ENCODE measurements around the gene MCRIP2.

Gene MCRIP2

DNA sequence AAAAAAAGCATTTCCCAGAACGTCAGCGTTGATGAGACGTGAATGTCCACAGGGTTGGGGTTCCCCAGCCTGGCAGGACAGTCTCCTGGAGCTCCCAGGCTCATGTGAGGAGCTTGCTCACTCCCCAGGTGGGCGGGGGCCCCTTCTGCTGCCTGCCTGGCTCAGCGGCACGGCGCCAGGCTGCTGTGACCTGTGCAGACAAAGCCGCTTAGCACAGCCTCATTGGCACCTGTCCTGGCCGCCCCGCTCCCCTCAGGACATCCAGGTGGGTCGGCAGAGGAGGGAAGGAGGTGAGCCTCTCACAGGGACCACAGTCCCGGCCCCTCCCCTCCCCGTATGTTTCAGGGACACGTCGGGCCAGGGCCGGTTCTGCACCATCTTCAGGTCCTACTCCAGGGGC, 23.8 kb upstream of the MCRIP2 start:
- DNase-seq, result no peak

DNA sequence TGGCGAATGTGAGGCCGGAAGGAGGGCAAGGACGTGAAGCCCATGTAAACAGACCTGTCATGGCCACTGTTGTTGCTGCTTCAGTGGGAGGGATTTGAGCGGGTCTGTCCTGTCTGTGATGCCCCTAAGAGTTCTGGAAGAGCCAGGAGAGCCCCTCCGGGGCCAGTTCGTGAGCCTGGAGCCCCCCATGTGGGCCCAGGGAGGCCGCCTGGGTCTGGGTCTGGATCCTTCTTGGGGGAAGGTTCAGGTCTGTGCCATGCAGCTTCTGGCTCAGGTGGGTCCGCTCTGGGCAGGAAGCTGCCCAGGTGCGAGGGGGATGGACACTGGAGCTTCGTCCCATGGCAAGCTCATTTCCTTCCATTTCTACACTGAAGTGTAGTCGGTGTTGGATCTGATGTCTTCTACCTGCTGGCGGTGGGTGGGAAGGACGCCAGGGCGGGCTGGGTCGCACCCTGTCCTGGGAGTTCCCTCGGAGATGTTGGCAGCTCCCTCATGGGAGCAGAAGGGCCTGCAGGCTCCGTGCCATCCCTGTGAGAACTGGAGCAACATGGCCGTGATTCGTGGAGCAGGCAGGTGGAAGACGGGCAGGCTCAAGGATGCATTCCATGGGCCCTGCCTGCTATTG, 22.0 kb upstream of the MCRIP2 start:
- DNase-seq, result no peak

DNA sequence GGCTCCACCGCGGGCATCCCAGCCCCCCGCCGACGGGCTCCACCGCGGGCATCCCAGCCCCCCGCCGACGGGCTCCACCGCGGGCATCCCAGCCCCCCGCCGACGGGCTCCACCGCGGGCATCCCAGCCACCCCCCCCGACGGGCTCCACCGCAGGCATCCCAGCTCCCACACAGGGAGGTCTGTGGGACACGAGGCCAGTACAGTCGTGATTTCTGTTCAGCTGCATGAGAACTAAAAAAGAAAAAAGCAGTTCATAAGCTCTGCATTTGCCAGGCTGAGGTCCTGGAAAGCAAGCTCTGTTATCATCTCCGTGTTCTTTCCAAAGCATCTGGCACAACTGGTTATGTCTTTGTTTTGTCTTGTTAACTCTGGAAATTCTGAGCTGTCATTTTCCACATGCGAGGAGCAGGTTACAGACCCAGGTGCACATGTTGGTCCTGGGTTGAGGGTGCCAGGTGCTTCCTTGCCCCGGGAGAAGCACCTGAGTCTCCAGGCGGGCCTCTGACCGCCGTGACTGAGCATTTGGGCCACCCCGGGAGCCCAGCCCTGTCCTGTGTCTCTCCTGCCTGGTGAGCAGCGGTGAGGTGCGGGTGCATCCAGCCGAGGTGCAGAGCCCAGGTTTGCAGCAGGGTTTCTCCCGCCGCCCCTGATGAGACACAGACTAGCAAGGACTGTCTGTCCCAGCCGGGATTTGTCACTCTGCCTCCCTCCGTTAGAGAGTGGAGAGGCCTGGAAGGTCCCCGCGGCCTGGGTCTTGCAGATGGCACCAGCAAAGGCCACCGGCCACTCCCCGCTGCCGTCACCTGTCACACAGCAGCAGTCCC, 20.7 kb upstream of the MCRIP2 start:
- DNase-seq, result no peak

DNA sequence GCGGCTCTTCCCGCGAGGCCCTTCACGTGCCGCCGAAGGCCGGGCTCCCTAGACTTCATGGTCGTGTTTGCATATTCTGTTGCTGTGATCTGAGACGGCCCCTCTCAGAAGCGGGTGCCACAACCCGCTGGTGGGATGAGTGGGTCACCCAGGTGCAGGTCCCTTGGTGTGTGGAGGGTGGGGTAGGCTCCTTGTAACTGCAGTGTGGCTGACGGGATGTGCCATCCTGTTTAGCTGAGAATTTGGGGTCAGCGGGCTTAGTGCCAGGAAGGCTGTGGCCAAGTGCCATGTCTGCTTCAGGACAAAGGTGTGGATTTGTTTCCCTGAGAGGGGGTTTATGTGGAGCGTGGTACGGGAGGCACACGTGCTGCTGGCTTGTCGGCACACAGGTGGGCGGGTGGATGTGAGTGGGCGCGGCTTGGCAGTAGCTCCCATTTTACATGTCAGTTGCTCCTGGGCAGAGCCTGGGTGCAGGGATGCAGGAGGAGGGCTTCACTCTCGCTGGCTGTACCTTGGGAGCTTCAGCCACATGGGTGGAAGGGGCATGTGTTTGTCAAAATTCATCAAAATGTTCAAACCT, 20.0 kb upstream of the MCRIP2 start:
- DNase-seq, result no peak

DNA sequence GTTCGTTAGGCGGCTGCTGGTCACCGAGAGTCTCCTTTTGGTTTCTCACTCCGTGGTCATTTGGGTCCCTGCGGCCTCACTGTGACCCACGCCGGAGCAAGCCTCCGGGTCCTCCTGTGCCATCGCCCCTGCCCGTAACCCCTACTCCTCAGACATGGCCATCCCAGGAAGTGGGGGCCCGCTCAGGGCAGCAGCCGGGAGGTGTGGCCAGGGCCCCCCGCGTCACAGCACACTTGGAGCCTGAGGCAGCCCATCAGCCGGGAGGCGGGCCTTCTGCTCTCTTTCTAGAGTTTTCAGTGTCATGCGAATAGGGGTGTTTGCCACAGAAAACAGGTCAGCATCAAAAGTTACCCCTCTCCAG, 18.7 kb upstream of the MCRIP2 start:
- no peak for DNase-seq

DNA sequence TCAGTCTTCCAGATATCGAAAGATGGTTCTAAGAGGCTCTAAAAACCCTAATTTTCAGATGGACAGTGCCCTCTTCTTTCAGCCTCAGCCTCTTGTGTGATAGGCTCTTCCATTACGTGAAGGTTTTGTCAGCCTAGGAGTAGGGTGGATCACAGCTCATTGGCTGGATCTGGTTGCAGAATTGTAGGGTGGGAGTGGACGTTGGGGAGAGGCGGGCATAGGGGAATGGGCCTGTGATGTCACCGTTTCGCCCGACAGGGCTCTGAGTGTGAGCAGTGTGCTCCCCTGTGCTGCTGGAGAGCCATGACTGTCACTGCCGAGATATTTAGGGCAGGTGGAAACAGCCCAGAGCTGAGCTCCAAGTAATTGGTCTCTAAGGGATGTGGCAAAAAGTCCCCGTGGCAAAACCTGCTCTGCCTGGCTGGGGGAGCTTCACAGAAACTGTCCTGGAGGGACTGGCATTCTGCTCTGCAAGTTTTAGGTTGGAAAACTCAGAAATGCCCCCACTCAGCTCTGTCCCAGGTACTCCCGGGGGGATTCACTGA, 17.0 kb upstream of the MCRIP2 start:
- DNase-seq, result no peak

DNA sequence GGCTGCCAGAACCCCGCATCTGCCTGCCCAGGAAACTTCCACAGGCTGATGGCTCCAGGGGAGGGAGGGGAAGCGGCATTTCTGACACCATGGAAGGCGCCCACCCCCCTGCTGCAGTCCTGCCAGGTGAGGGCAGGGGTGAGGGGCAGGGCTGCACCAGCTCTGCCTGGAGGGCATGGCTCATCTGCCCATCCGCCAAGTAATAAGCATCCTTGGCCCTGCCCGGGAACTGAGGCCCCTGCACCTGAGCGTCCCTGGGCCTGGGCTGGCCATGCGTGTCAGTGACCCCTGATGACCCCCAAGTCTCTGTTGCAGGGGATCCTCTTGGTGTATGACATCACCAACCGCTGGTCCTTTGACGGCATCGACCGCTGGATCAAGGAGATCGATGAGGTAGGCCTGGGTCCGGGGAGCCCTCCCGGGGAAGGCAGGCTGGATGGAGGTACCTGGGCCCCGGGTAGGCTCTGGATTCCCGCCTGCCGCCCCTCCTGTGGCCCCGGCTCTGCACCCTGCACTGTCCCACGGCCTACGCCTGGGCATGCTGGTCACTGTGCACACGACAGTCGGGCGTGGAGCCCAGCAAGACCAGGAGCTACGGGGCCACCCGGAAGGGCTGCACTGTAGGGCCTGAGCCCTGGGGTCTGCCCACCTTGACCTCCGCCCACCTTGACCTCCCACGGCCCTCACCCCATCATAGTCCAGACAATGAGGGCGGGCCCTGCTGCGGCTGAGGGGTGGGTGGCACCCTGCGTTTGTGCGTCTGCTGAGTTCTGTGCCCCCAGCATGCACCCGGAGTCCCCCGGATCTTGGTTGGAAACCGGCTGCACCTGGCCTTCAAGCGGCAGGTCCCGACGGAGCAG, 16.3 kb upstream of the MCRIP2 start:
- DNase-seq, result no peak

DNA sequence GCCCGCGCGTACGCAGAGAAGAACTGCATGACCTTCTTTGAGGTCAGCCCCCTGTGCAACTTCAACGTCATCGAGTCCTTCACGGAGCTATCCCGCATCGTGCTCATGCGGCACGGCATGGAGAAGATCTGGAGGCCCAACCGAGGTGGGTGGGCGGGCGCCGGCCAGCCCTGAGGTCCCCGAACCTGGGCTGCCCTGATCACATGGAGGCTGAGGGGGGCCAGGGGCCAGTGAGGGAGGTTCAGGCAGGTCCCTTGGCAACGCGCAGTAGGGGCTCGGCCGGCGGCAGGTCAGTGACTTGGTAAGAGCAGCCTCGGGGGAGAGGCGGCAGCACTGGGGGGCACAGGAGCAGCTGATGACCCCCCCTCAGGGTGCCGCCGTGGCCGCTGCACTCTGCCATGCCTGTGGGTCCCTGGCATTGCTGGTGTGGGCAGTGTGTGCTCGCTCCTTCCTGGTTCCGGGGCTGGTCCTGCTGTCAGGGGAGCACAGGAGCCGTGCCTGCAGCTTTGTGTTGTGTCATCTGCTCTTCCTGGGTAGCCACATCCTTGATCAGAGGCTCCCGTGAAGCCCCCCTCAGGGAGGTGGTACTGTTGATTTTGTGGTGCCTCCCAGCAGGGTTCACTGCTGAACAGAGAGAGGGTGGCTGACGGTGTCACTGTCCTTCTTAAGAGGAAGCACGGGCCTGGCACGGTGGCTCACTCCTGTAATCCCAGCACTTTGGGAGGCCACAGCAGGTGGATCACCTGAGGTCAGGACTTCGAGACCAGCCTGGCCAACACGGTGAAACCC, 15.5 kb upstream of the MCRIP2 start:
- no peak for DNase-seq

DNA sequence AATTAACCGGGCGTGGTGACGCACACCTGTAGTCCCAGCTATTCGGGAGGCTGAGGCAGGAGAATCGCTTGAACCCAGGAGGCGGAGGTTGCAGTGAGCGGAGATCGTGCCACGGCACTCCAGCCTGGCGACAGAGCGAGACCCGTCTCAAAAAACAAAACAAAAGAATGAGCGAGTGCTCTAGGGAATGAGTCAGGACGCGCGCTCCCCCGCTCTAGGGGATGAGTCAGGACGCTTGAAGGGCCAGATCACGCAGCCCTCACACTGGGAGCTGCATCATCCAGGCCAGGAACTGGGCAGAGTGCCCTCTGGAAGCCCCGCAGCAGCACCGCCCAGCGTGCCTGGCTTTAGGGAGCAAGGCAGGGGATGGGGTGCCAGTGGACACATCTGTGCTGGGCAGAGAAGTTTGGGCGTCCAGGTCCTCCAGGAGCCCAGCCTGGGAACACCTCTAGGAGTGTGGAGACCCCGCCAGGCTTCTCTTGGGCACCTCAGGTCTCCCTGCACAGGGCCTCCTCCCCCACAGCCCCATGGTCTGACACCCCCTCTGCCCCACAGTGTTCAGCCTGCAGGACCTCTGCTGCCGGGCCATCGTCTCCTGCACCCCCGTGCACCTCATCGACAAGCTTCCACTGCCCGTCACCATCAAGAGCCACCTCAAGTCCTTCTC, 14.7 kb upstream of the MCRIP2 start:
- no peak for DNase-seq

DNA sequence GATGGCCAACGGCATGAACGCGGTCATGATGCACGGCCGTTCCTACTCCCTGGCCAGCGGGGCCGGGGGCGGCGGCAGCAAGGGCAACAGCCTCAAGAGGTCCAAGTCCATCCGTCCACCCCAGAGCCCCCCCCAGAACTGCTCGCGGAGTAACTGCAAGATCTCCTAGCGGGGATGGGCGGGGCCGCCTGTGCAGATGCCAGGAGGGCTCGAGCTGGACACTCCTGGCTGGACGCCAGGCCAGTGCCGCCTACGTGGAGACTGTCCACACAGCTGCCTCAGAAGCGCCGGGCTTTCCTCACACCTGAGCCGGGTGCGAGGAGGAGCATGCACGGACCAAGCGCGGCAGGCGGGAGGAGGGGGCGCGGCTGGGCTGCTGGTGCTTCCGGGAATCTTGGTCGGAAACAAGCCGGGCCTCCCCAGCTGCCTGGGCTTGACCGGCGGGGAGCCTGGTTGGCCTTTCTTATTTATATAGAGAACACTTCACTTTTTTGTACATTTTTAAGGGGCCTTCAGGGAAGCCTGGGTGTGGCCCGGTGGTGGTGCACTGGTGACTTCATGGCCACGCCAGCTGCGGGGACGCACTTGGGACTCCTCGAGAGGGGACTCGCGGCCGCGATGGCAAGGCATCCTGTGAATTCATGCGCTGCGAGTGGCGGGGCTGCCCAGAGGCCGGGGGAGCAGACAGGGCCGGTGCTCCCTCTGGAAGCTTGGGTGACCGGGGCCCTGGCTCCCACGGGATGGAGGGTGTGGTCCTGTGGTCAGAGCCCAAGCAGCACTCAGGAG, 14.0 kb upstream of the MCRIP2 start:
- DNase-seq, result no peak

DNA sequence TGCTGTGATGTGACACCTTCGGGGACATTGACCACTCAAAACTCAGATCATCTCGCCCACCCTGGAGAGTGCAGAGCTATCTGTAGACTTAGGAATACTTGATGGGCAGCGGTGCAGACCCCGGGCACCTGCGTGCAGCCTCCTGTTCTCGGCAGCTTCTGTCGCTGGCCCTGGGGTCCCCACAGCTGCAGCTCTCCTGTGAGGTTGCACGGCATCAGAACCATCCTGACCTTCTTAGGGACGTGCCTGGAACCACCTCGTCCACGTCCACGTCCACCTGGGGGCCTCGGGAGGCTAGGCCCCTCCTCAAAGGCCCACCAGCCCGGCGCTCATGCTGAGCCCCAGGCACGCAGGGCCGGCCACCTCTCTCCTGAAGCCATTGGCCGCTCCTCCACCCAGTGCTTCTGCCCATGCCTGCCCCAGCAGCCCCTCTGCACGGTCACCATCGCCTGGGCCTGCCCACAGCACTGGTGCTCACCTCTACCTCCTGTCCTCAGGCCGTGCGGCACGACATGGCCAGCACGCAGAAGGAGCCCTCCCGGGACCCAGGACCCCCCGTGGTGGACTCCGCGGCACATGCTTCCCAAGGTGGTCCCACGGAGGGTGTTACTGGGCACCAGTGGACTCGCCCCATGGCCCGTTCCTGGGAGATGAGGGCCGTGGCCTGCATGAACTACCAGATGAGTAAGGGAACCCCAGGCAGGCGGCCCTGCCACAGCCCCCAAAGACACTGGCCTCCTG, 13.1 kb upstream of the MCRIP2 start:
- no peak for DNase-seq

DNA sequence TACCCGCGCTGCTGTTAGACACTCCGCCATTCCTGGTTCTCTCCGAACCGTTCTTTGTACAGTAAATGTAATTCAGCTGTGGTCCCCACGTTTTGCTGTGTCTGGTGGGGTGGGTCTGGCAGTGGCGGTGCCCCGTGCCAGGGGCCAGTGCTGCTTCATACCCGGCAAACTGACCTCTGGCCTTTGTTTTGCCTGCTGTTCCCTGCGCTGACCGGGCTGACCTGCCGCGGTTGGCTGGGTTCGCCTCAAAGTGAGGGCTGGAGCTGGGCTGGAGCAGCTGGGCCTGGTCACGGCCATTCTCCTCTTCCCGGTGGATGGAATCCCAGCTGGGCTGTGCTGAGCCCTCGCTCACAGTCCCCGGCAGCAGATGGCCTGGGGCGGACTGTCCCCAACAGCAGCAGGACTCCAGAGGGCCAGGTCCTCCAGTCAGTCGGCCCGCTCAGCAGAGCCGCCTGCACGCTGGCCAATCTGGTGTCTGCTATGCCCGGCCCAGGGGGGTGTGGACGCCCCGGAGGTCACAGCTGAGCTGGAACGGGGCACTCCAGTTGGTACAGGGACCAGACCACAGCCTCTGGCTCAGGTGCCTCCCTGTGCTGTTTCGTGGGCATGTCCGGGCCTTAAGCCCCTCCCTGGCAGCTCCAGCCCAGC, 12.3 kb upstream of the MCRIP2 start:
- DNase-seq, result no peak

DNA sequence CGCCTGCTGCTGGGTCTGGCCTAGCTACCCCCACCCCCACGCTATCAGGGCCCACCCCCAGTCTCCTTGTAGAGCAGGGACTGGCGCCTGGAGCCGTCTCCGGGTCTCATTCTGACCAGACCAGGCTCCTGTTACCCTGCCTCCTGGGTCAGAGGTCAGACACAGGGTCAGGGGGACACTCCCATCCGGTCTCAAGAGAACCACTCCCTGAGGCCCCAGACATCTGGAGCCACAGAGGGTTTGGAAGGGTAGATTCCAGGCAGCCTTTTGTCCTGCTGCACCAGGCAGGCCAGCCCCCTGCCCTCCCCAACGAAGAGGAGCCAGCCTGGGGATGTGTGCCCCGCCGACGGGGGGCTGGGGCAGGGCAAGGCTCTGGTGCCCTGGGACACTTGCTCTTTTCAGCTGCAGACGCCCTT, 11.8 kb upstream of the MCRIP2 start:
- no peak for DNase-seq

DNA sequence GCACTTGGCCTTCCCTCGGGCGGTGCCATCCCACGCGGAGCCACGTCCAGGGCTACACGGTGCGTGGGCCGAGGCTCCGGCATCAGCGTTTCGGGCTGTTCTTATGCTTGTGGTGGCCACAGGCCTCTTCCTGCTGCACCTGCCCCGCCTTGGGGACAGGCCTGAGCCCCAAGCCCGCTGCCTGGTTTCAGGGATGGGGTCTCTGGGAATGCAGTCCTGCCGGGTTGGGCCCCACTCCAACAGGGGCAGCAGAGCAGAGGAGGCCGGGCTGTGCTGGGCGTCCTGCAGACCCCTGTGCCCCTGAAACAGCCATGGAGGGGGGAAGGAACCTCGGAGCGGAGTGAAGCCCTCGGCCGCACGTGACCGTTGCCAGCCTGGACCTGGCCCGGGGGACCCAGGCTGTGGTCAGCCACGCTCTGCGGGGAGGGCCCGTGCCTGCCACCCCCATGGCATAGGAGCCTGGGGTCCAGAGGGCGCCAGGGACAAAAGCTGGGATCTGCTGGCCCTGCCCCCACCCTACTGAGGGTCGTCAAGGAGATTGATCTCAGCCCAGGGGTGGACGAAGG, 11.3 kb upstream of the MCRIP2 start:
- DNase-seq, result no peak

DNA sequence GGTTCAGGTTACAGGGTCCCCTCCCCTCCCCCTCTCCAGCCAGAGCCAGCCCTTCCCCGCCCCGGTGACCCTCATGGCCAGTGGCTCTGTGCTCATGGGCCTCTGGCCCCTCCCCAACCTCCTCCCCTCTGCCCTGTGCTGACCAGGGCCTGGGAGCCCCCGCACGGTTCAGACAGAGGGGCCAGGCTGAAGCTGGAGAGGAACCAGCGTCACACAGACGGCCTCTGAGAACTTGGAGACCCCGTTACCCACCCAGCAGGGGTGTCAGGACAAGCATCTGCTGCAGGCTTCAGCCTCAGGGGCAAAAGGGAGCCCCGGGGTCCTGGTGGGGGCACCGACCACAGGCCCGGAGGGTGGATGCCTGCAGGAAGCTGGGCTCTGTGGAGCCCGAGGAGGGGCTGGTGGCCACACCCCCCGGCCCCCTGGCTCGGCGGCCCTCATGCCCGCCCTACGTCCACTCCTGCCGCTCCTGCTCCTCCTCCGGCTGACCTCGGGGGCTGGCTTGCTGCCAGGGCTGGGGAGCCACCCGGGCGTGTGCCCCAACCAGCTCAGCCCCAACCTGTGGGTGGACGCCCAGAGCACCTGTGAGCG, 10.7 kb upstream of the MCRIP2 start, which contains the start of gene WFIKKN1:
Gene WFIKKN1 (plus strand): TSS at position 171 of the 591 bp plus-strand sequence. CDS start 269 bp downstream, at position 440.
- no peak for DNase-seq

DNA sequence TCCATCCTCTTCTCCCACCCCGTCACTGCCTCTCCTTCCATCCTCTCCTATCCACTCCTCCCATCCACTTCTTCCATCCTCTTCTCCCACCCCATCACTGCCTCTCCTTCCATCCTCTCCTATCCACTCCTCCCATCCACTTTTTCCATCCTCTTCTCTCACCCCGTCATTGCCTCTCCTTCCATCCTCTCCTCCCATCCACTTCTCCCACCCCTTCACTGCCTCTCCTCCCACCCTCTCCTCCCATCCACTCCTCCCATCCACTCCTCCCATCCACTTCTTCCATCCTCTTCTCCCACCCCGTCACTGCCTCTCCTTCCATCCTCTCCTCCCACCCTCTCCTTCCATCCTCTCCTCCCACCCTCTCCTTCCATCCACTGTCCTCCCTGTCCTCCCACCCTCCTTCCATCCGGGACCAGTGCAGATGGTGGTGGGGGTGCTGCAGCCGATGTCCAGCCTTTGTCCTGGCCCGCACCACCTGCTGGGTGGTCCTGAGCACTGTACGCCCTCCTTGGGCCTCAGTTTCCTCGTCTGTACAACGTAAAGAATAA, 9.7 kb upstream of the MCRIP2 start:
- no peak for DNase-seq

DNA sequence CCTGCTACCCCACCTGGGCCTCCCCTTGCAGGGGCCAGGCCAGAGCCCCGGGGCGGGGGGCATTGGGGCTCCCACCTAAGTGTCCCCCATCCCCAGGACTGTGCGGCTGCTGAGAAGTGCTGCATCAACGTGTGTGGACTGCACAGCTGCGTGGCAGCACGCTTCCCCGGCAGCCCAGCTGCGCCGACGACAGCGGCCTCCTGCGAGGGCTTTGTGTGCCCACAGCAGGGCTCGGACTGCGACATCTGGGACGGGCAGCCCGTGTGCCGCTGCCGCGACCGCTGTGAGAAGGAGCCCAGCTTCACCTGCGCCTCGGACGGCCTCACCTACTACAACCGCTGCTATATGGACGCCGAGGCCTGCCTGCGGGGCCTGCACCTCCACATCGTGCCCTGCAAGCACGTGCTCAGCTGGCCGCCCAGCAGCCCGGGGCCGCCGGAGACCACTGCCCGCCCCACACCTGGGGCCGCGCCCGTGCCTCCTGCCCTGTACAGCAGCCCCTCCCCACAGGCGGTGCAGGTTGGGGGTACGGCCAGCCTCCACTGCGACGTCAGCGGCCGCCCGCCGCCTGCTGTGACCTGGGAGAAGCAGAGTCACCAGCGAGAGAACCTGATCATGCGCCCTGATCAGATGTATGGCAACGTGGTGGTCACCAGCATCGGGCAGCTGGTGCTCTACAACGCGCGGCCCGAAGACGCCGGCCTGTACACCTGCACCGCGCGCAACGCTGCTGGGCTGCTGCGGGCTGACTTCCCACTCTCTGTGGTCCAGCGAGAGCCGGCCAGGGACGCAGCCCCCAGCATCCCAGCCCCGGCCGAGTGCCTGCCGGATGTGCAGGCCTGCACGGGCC, 8.9 kb upstream of the MCRIP2 start:
- no peak for DNase-seq

Data from CD4-positive, alpha-beta T cell treated with Interferon gamma for 1 hour (primary cell).